ENCODE measurements around the gene PCYT1A. TPM values are rescaled to one million over a fixed set of nuclear protein-coding genes. Genes with fewer than 3 reads are reported as not detected.

The PCYT1A gene
- total and polyA plus RNA-seq, 2 of the 13 experiments (the other 11 are each of a cell fraction or from before 2014, with no cell fraction given) = 26.4 to 45.3 TPM

DNA sequence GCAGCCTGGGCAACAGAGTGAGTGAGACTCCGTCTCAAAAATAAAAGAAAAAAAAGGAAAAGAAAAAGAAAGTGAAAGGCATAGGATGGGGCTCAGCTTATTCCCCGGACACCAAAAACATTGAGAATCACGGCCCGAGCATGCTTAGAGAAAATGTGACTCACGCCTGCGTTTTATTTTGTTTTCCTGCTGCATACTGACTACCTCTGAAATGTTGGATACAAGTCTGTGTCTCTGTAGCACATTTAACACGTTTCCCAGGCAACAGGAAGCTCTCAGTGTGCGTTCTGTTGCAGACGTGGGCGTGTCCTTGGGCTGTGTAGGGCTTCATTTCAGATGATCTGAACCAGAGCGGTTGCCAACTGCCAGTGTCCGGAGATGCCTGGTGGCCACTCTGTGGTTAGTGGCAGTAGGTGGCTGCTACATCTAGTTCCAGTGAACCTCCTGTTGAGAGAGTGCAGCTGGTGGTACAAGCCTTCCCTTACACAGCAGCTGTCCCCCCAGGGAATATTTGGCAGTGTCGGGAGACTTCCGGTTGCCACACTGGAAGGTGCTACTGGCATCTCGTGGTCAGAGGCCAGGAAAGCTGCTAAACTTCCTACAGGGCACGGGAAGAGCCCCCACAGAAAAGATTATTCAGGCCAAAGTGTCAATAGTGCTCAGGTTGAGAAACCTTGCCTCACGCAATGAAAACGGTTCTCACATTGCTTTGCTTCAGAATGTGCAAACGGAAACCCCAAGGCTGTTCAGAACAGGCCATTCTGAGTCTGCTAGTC is 68.1 kb downstream of the PCYT1A start (continued):
- TF ChIP-seq ZBTB21 (CRISPR knock-in tag; IDR thresholded peaks at IDR 0.05) = no peak
- TF ChIP-seq BORCS8-MEF2B (CRISPR knock-in tag; IDR thresholded peaks at IDR 0.05) = no peak
- TF ChIP-seq NR3C1 (CRISPR knock-in tag; IDR thresholded peaks at IDR 0.05) = no peak
- TF ChIP-seq ZFX (CRISPR knock-in tag; IDR thresholded peaks at IDR 0.05; ENCODE audit: low read depth) = no peak
- no peak for TF ChIP-seq SOX13 (IDR thresholded peaks at IDR 0.05)
- no peak for TF ChIP-seq SOX13 (CRISPR knock-in tag; conservative IDR thresholded peaks at IDR 0.05 in 1 of 2, IDR thresholded peaks at IDR 0.05 in 1 of 2)
- TF ChIP-seq RBAK (CRISPR knock-in tag; IDR thresholded peaks at IDR 0.05) = no peak
- no peak for TF ChIP-seq ZNF720 (CRISPR knock-in tag; IDR thresholded peaks at IDR 0.05)
- TF ChIP-seq TRIM24 (CRISPR knock-in tag; IDR thresholded peaks at IDR 0.05) = no peak
- no peak for TF ChIP-seq CENPT (CRISPR knock-in tag; IDR thresholded peaks at IDR 0.05; ENCODE audit: low read depth)
- TF ChIP-seq, protein P1, sequence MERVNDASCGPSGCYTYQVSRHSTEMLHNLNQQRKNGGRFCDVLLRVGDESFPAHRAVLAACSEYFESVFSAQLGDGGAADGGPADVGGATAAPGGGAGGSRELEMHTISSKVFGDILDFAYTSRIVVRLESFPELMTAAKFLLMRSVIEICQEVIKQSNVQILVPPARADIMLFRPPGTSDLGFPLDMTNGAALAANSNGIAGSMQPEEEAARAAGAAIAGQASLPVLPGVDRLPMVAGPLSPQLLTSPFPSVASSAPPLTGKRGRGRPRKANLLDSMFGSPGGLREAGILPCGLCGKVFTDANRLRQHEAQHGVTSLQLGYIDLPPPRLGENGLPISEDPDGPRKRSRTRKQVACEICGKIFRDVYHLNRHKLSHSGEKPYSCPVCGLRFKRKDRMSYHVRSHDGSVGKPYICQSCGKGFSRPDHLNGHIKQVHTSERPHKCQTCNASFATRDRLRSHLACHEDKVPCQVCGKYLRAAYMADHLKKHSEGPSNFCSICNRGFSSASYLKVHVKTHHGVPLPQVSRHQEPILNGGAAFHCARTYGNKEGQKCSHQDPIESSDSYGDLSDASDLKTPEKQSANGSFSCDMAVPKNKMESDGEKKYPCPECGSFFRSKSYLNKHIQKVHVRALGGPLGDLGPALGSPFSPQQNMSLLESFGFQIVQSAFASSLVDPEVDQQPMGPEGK (CRISPR knock-in tag; IDR thresholded peaks at IDR 0.05) = 0 out of 2 replicates have a peak, but pooled peaks have one; percentile 35
- TF ChIP-seq, protein P2, sequence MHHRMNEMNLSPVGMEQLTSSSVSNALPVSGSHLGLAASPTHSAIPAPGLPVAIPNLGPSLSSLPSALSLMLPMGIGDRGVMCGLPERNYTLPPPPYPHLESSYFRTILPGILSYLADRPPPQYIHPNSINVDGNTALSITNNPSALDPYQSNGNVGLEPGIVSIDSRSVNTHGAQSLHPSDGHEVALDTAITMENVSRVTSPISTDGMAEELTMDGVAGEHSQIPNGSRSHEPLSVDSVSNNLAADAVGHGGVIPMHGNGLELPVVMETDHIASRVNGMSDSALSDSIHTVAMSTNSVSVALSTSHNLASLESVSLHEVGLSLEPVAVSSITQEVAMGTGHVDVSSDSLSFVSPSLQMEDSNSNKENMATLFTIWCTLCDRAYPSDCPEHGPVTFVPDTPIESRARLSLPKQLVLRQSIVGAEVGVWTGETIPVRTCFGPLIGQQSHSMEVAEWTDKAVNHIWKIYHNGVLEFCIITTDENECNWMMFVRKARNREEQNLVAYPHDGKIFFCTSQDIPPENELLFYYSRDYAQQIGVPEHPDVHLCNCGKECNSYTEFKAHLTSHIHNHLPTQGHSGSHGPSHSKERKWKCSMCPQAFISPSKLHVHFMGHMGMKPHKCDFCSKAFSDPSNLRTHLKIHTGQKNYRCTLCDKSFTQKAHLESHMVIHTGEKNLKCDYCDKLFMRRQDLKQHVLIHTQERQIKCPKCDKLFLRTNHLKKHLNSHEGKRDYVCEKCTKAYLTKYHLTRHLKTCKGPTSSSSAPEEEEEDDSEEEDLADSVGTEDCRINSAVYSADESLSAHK (CRISPR knock-in tag; IDR thresholded peaks at IDR 0.05; ENCODE audit: borderline replicate concordance) = no peak
- TF ChIP-seq, protein P3, sequence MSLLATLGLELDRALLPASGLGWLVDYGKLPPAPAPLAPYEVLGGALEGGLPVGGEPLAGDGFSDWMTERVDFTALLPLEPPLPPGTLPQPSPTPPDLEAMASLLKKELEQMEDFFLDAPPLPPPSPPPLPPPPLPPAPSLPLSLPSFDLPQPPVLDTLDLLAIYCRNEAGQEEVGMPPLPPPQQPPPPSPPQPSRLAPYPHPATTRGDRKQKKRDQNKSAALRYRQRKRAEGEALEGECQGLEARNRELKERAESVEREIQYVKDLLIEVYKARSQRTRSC (CRISPR knock-in tag; IDR thresholded peaks at IDR 0.05; ENCODE audit: low read depth) = no peak
- no peak for TF ChIP-seq HNF4A (CRISPR knock-in tag; IDR thresholded peaks at IDR 0.05)
- TF ChIP-seq, protein P4, sequence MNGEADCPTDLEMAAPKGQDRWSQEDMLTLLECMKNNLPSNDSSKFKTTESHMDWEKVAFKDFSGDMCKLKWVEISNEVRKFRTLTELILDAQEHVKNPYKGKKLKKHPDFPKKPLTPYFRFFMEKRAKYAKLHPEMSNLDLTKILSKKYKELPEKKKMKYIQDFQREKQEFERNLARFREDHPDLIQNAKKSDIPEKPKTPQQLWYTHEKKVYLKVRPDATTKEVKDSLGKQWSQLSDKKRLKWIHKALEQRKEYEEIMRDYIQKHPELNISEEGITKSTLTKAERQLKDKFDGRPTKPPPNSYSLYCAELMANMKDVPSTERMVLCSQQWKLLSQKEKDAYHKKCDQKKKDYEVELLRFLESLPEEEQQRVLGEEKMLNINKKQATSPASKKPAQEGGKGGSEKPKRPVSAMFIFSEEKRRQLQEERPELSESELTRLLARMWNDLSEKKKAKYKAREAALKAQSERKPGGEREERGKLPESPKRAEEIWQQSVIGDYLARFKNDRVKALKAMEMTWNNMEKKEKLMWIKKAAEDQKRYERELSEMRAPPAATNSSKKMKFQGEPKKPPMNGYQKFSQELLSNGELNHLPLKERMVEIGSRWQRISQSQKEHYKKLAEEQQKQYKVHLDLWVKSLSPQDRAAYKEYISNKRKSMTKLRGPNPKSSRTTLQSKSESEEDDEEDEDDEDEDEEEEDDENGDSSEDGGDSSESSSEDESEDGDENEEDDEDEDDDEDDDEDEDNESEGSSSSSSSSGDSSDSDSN (CRISPR knock-in tag; IDR thresholded peaks at IDR 0.05) = no peak
- TF ChIP-seq, protein P5, sequence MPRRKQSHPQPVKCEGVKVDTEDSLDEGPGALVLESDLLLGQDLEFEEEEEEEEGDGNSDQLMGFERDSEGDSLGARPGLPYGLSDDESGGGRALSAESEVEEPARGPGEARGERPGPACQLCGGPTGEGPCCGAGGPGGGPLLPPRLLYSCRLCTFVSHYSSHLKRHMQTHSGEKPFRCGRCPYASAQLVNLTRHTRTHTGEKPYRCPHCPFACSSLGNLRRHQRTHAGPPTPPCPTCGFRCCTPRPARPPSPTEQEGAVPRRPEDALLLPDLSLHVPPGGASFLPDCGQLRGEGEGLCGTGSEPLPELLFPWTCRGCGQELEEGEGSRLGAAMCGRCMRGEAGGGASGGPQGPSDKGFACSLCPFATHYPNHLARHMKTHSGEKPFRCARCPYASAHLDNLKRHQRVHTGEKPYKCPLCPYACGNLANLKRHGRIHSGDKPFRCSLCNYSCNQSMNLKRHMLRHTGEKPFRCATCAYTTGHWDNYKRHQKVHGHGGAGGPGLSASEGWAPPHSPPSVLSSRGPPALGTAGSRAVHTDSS (CRISPR knock-in tag; conservative IDR thresholded peaks at IDR 0.05) = no peak
- no peak for TF ChIP-seq ATF7 (IDR thresholded peaks at IDR 0.05)
- TF ChIP-seq ATF7 (CRISPR knock-in tag; IDR thresholded peaks at IDR 0.05) = no peak
